Stimulated activated CD4-positive, alpha-beta T cell treated with anti-CD3 and anti-CD28 coated beads, TNF-alpha, amount 100 ng/mL, for 48 hours (primary cell): ENCODE measurements around the gene SBNO2.

ENCODE experiments used
- DNase-seq, 3 donors: peaks; one replicate each; pipeline ENCODE4 v3.0.0-alpha.2; 2020; ENCODE audit warnings: low read depth in 3 of 3

SBNO2 gene

DNA sequence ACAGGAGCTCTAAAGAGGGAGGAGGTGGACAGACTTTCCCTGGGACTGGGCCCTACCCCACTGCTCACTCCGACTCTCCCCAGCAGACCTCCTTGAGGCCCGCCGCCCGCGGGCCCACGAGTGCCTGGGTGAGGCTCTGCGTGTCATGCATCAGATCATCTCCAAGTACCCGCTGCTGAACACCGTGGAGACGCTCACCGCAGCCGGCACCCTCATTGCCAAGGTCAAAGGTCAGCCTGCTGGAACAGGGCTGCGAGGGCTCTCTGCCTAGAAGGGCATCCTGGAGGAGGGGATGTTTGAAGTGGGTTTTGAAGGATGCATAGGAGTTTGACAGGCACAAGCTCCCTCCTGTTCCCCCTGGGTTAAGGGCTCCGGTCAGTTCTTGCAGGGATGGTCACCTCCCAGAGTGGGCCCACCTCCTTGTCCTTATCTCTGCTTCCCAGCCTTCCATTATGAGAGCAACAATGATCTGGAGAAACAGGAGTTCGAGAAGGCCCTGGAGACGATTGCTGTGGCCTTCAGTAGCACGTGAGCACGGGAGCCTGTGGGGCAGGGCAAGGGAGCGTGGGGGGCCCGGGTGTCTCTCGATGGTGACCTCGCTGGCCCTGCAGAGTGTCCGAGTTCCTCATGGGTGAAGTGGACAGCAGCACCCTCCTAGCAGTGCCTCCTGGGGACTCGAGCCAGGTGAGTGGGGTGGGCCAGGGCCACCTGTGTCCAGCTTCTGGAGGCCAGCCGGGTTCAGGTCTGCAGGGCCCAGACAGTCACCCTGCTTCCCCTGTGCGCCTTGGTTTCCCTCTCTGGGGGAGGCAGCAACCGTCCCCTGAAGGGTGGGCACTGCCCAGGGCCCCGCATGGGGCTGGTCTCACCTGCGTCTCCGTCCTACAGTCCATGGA is 100.8 kb downstream of the SBNO2 start:
- DNase-seq, result no peak

DNA sequence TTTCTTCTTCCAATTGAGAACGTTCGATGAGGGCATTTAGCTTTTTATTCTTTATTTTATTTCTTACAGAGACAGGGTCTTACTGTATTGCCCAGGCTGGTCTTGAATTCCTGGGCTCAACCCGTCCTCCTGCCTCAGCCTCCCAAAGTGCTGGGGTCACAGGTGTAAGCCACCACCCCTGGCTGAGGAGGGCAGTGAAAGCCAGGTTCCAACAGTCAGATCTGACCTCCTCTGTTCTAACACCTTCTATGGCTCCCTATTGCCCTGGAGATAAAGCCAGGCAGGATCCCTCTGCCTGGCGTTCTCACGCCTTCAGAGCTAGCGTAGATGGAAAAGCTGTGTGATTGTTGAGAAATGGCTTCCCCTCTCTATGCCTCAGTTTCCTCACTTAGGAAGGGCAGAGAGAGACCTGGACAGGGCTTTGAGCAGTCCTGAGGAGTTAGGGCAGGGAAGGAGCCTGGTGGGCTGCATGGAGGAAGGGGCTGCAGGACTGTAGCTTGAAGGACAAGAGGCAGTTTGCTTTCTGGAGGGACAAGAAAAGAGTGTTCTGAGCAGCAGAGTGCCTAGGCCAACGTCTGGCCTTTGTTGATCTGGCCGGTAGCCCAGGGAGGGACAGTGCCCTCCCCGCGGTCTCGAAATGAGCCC is 101.6 kb downstream of the SBNO2 start:
- DNase-seq, result no peak

DNA sequence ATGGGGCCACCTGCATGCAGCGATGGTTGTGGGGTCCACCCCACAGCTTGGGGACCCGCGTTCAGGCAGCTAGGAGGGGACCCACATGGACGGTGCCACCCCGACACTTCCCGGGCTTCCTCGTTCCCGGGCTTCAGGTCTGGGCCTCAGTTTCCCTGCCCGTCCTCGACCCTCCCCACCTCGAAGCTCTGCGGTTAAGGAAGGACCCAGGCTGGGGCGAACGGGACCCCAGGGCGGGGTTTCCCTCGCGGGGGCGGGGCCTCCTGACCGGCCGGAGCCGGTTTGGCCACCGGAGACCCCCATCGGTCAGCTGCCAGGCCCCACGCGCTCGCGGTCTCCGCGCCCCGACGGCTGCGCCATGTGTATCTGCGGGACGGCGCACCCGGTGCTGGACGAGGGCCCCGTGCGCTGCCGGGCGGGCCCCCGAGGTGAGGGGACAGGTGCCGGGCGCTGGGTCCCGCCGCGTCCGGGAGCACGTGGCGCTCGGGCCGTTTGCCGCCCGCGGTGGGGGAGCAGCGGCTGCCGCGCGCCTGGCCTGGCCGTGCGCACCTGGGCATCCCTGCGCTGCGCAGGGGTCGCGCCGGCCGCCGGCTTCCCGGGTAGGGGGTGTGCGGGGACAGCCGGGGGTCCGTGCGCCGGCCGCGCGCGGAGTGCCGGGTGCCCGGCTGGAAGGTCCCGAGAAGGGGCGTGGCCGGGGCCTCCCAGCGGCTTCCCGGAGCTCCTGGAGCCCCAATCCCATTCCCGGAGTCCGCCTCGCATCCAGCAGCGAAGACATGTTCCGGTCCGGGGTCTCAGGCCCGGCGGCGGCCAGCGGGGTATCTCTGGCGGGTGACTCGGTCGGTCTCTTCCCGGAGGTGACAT is 102.9 kb downstream of the SBNO2 start:
- no peak for DNase-seq

DNA sequence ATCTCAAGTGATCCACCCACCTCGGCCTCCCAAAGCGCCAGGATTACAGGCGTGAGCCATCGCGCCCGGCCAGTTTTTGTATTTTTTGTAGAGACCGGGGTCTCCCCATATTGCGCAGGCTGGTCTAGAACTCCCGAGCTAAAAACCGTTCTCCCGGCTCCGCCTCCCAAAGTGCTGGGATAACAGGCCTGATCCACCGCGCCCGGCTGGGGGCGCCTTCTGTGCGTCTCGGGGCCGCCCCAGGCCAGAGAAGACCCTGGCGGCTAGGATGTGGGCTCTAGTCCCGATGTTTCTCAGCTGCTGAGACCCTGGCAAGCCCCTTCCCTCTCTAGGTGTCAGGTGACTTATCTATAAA is 103.5 kb downstream of the SBNO2 start:
- DNase-seq, result no peak

DNA sequence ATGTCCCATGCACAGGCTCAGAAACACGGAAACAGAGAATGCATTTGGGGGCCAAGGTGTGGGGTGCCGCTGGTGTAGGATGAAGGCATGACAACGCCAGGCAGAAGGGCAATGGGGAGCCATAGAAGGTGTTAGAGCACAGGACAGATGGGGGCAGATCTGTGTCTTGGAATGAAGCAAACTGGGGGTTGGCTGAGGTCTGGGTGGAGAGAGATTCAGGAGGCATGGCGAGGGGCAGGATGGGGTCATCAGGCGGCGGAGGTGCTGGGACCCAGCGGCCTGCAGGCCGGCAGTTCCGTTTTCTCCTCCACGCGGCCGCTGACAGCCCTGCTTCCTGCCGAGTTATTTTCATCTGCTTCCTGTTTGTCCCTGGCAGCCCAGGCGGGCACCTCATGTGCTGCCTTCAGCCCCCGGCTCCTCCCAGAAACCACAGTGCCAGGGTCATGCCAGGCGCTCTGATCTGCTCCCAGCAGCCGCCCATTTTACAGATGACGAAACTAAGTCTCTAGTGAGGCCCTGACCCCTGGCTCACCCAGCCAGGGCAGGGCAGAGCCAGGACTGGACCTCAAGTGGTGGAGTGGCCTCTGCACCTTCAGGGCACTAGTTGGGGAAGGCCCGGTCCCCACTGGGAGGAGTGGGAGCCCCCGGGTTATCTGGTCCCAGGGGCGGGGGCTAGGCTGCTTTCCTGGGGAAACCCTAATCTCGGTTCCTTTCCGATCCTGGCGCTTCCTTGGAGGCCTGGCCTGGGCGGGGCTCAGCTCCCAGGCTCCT is 104.9 kb downstream of the SBNO2 start:
- DNase-seq, result peak in 1 of 3 donors; percentile 47

DNA sequence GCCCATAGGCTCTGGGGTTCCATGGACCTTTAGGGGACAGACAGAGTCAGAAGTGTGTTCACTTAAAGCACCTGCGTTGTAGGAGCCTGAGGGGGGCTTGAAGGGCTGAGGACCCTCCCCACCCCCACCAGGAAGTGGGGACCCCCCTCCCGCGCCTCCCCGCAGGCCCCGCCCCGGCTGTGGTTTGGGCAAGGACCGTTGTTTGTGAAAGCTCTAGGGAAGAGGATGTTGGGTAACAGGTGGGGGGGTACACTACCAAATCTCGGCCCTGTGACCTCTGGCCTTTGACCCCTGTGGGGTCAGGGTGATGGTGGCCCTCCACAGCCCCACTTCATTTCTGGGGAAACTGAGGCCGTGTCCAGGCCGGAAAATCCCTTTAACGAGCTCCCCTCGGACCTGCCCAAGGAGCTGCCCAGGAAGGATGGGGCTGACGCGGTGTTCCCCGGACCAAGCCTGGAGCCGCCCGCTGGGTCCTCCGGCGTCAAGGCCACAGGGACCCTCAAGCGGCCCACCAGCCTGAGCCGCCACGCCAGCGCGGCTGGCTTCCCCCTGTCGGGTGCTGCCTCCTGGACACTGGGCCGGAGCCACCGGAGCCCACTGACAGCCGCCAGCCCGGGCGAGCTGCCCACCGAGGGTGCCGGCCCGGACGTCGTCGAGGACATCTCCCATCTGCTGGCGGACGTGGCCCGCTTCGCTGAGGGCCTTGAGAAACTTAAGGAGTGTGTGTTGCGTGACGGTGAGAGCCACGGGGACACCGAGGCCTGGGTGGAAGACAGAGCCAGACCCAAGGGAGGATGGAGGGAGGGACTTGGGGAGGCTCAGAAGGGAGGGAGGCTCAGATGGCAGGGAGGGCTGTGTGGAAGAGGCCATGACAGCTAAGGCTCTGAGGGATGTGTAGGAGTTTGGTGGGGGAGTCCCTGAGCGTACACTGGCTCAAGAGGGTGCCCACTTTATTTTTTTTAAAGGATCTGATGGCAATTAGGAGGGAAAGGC is 105.8 kb downstream of the SBNO2 start:
- DNase-seq, result no peak

DNA sequence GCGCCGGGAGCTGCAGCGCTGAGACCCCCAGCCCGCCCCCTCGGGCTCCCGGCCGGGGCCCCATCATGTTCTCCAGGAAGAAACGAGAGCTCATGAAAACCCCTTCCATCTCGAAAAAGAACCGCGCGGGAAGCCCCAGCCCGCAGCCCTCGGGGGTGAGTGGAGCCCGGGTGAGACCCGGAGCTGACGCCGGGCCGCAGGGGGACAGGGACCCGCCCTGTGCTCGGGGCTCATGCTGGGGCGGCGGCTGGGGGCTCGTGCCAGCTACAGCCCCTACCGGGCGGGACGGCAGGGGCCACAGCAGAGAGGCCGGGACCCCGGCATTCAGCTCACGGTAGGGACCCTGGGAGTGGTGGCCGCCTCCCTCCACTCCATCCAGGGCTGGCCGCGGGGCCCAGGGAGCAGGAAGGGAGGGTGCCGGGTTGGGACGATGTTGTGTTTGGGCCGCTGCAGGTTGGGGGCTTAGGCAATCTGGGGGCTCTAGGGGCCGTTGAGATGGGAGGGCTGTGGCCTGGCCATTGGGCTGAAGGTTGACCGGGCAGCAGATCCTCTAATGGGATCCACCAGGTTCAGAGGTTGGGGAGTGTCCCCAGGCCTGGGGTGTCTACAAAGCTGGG is 106.6 kb downstream of the SBNO2 start:
- no peak for DNase-seq

DNA sequence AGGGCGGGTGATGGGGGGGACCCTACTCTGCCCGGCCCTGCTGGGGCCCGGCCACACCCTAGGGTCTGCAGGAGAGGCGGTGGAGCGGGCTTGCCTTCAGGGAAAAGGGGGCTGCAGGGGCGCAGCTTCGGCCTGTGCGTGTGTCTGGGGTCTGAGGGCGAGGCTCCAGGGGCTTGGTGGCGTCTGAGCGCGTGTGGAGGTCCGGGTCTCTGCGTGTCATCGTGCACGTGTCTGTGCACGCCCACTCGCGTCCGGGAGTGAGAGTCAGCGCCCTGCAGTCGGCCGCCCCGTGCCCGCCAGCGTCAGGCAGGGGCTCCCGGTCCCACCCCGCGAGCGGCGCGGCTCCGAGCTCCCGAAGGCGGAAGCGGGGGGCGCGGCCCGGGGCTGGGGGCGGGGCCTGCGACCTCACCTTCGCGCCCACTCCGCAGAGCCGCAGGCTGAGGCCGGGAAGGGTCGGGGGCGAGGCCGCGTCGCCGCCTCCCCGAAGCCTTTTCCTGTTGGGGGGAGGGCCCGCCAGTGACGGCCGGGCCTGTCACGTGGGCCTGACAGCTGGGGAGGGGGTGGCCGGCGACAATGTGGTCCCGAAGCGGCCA is 107.2 kb downstream of the SBNO2 start, which contains the start of gene ARHGAP45:
TSS of gene ARHGAP45 (plus strand) at position 420 of the 593 bp plus-strand sequence. CDS start 239 bp downstream, outside the sequence.
- DNase-seq, result peak in 2 of 3 donors; percentile 68 to 80

DNA sequence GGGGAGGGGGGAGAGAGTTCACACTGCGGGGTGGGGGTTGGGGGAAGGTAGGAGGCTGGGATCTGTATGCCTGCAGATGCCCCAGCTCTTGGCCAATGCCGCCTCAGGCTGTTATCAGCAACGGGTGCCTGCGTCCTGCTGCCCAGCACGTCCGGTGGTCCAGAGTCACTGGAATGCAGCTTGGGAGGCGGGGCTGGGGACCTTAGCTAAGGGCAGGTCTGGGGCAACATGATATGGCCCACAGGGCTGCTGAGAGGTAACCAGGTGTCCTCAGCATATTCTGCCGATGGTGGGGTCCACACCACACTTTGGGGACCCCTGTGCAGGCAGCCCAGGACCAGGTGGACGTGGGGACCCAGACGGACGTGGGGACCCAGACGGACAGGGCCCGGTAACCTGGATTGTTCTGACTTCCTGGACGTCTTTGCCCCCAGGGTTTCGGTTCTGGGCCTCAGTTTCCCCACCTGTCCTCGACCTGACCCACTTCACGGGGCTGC is 107.8 kb downstream of the SBNO2 start:
- DNase-seq, result no peak

DNA sequence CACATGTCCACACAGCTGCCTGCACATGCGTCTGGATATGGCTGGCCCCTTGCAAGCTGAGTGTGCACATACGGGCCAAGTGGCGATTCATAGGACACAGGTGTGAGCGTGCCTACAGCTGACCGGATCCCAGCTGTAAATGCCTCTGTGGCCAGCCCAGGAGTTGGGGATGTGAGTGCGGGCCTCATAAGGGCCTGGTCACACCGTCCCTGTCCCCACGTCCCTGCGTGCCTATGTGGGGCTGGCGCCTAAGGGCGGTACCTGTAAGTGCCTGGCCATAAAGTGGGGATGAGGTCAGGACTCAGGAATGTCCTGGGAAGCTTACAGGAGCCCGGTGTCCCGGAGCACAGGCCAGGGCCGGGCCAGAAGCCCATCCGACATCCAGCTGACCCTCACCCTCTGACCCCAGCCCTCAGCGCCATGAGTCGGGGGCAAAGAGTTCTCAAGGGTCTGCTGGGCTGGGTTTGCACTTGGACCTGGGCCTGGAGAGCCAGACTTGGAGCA is 108.4 kb downstream of the SBNO2 start:
- no peak for DNase-seq

DNA sequence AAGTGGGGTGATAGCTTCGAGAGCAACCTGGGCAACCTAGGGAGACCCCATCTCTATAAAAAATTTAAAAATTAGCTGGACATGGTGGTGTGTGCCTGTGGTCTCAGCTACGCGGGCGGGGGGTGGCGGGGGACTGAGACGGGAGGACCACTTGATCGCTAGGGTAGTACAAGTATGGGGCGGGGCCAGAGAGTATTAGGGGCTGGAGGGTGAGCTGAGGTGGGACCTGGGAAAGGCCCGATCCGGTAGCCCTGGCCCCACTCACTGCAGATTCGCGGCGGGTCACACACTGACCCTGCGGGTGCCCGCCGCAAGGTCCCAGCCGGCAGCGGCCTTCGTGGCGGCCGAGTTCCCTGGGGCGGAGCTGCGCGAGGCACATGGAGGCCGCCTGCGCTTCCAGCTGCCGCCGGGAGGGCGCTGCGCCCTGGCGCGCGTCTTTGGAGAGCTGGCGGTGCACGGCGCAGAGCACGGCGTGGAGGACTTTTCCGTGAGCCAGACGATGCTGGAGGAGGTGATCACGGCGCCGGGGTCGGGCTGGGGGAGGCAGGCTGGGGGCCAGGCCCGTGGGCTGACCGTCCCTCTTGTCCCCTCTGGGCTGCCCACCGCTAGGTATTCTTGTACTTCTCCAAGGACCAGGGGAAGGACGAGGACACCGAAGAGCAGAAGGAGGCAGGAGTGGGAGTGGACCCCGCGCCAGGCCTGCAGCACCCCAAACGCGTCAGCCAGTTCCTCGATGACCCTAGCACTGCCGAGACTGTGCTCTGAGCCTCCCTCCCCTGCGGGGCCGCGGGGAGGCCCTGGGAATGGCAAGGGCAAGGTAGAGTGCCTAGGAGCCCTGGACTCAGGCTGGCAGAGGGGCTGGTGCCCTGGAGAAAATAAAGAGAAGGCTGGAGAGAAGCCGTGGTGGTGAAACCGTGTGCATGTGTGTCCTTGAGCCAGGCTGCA is 109.1 kb downstream of the SBNO2 start:
- DNase-seq, result no peak

DNA sequence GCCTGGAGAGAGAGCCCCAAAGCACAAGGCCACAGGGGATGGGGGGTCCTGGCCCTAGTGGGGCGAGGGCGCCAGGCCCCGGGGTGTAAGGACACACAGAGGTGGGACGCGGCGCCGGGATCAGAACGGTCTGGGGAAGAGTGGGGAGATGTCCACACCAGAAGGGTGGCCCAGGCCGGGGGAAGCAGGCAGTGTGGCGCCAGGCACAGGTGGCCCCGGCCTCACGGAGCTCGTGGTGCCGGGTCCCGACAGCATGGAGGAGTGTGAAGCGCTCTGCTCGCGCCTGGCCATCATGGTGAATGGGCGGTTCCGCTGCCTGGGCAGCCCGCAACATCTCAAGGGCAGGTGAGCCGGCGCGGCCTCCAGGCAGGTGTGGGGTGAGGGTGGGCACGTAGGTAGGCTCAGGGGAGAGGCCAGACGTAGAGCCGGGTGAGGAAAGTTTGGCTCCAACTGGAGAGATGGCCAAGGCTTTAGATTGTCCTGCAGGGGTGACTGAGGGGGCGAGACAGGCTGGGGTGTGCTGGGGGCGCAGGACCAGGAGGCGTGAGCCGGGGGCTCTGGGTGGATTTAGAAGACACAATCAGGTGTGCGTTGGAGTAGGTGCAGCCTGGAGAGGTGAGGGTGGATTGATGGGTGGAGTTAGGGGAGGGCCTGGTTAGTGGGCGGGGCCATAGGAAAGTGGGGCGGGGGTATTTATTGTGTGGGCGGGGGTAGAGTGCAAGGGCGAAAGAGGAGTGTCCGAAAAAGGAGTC is 110.0 kb downstream of the SBNO2 start:
- DNase-seq, result no peak

DNA sequence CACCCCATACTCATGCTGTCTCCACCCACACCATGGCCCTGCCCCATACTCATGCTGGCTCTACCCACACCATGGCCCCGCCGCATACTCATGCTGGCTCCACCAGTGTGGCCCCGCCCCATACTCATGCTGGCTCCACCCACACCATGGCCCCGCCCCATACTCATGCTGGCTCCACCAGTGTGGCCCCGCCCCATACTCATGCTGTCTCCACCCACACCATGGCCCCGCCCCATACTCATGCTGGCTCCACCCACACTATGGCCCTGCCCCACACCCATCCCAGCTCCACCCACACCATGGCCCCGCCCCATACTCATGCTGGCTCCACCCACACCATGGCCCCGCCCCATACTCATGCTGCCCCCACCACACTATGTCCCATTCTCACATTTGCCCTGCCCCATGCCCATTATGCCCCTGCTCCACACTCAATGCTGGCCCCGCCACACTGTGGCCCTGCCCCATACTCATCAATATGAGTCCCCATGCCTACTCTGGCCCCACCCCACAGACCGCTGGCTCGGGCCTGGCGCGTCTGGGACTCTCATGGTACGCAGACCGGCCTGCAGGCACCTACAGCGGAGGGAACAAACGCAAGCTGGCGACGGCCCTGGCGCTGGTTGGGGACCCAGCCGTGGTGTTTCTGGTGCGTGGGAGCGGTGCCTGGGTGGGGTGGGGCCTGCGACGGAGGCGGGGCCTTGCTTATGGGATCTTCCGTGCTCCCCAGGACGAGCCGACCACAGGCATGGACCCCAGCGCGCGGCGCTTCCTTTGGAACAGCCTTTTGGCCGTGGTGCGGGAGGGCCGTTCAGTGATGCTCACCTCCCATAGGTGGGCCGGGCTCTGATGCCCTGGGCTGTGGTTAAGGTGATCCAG is 110.8 kb downstream of the SBNO2 start:
- peak in 1 of 3 donors; percentile 80 for DNase-seq

DNA sequence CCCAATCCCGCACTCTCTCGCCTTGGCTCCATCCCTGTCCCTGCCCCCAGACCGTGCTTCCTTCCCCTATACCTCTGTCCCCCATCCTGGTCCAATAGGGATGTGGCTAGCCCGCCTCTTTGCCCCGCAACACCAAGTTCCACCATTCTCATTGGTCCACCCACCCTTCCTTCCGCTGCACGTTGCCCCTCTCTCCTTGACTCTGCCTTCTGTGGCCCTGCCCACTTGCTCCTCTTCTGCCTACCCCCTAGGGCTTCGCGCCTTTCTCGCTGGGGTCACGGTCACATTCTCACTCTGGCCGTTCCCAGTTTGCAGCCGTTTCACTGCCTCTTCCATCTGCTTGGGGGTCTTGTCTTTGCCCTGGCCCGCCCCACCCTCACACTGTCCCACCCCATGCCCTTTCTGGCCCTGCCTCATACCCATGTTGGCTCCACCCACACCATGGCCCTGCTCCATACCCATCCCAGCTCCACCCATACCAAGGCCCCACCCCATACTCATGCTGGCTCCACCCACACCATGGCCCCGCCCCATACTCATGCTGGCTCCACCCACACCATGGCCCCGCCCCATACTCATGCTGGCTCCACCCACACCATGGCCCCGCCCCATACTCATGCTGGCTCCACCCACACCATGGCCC is 111.6 kb downstream of the SBNO2 start:
- peak in 1 of 3 donors; percentile 61 for DNase-seq

DNA sequence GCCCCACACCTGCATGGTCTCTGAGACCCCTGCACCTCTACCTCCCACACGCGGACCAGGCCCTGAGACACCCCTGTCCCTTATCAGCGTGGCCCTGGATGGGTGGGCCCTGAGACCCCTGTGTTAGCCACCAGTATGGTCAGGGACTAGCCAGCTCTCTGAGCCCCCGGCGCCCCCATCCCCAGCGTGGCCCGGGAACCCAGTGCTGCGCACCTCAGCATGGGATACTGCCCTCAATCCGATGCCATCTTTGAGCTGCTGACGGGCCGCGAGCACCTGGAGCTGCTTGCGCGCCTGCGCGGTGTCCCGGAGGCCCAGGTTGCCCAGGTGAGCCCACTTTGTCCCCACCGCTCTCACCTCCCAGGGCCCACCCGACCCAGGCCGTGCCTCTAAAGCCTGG is 112.1 kb downstream of the SBNO2 start:
- no peak for DNase-seq

DNA sequence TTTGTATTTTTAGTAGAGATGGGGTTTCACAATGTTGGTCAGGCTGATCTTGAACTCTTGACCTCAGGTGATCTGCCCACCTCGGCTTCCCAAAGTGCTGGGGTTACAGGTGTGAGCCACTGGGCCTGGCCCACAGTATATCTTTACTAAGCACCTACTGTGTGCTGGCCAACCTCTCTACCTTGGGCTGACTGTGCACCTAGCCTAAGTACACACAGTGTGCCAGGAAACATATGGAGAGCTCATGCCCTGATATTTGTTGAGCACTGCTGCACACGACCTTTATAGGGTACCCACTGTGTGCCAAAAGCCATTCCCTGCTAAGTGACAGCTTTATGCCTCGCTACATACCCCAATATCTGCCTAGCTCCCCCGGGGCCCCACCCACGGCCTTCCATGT is 113.4 kb downstream of the SBNO2 start:
- no peak for DNase-seq
